Pancreas (tissue), 10 donors: Measurements from ENCODE around the gene EIF2S3. TPM values are rescaled to one million over a fixed set of nuclear protein-coding genes. Genes with fewer than 3 reads are reported as not detected.
"Not testable (repeated sequence)": the region's sequence is repeated elsewhere in the genome, so short reads cannot be mapped to it uniquely, and the experiment has no call there.

Experiments used
- ATAC-seq, 4 donors: fragments of 200-7000 bp; cut with Tn5 transposase; one replicate each; pipeline versions ENCODE4 v1.8.0 to v1.9.1; 2020; ENCODE audit warnings: mild to moderate bottlenecking in 4 of 4, moderate library complexity in 4 of 4
- DNase-seq, 6 donors: peaks; one replicate each; pipeline ENCODE4 v3.0.0-alpha.2; 2020
- FAIRE-seq: peaks from 2 replicates; lab custom pipeline; 2012; peaks lifted over from hg19 to GRCh38; lab: Jason Lieb, UNC
- H3K27ac ChIP-seq, 4 donors: fragments of 200-600 bp; sonication (generic); 1 replicate in 3 of 4; 2 replicates in 1 of 4; pipeline versions ENCODE4 v1.5.0 to v1.8.0; 2020
- H3K27me3 ChIP-seq, 4 donors: fragments of 200-600 bp; one replicate each; pipeline ENCODE4 v1.8.0; 2021
- H3K36me3 ChIP-seq, 3 donors: fragments of 200-600 bp; sonication (generic) in 1 of 3; one replicate each; pipeline versions ENCODE4 v1.5.0 to v1.8.0; 2020 to 2021
- H3K4me1 ChIP-seq, 3 donors: fragments of 200-600 bp; one replicate each; pipeline ENCODE4 v1.8.0; 2021
- H3K4me3 ChIP-seq, 4 donors: fragments of 200-600 bp; sonication (generic) in 2 of 4; one replicate each; pipeline versions ENCODE4 v1.5.0 to v1.8.0; 2020 to 2021
- H3K9me3 ChIP-seq, 4 donors: fragments of 200-600 bp; one replicate each; pipeline ENCODE4 v1.8.0; 2021
- CTCF ChIP-seq, 4 donors: fragments of 200-600 bp; sonication (generic) in 3 of 4; IDR thresholded peaks; one replicate each; pipeline versions ENCODE4 v1.5.0 to v1.8.0; 2021; ENCODE audit warnings: antibody characterized with exemption in 4 of 4
- WGBS, 2 donors: extraction: QIAGEN DNeasy Blood & Tissue Kit; methylation state at CpG; one replicate each; pipeline ENCODE4 v1.1.7; 2013; 5-methylcytosine and 5-hydroxymethylcytosine counted together
- intact Hi-C, 3 donors: fragments of 100-400 bp; cut with DNase I; formaldehyde crosslinking; loops; one replicate each; pipeline versions ENCODE4 v1.11.1 to v1.14.2; 2022
- polyA plus RNA-seq, 2 donors: library from polyadenylated mRNA; stranded (reverse); fragments of 200-250 nt; gene quantifications; one replicate each; pipeline ENCODE4 v1.2.3, GENCODE V29; 2013
- total RNA-seq, 6 donors: library from RNA; stranded (reverse); fragmentation: NEBNext Ultra II Directional in 4 of 6; extraction: Animal tissue kit (Norgen Biotek cat#: 25700) in 4 of 6; gene quantifications; one replicate each; pipeline versions ENCODE4 v1.2.1 to v1.2.4, GENCODE V29; 2021 to 2023
- donor health status: healthy with polysubstance abuse.
- donor health status: DM: no; HTN: no; CAD: no; lungs with moderate emphysema.
- donor health status: DM: no; HTN: no; CAD: no.
- donor health status: control.
- donor health status: control.
- donor health status: Bipolar disorder and iron deficiency.
- donor health status: DM: yes; HTN: yes; CAD: no.
- donor health status: DM: no; HTN: no; CAD: no.
- donor health status: DM: no; HTN: no; CAD: no.
- donor health status: DM: yes; HTN: yes; CAD: no.

EIF2S3 gene
- total and polyA plus RNA-seq, 8 donors = 40.0 to 139 (median 108) TPM

- DNase-seq (no peak), ATAC-seq (no peak), FAIRE-seq (no peak)
- no peak overlapping the region for H3K27ac ChIP-seq
- H3K27me3 ChIP-seq = peaks cover 0 to 10% (median 0%) of the 10 kb centered on the region in 4 donors
- no peak for TF ChIP-seq CTCF (IDR thresholded peaks at IDR 0.05)
- 56 to 61% methylated on average over 4 of the region's 4 CpGs for WGBS, 2 donors
- H3K9me3 ChIP-seq = no peaks in the 10 kb centered on the region
- H3K36me3 ChIP-seq = no peaks in the 10 kb centered on the region
- no peaks in the 10 kb centered on the region for H3K4me1 ChIP-seq
- H3K4me3 ChIP-seq = no peak overlapping the region
- intact Hi-C loops = no loop called here
Observed at GRCh38 chrX:24037729-24038128, 17.0 kb upstream of the EIF2S3 start.

- FAIRE-seq = peak; percentile 99
- ATAC-seq, intact Hi-C loops: not testable (repeated sequence)
Observed at GRCh38 chrX:24046060-24046459, 8.7 kb upstream of the EIF2S3 start.

GRCh38 chrX:24049643-24050042 is 5.1 kb upstream of the EIF2S3 start:
- peak in 1 of 6 donors; percentile 55 for DNase-seq
- FAIRE-seq, H3K9me3 ChIP-seq, H3K36me3 ChIP-seq, ATAC-seq, H3K4me3 ChIP-seq, H3K27me3 ChIP-seq, intact Hi-C loops, H3K4me1 ChIP-seq, H3K27ac ChIP-seq: not testable (repeated sequence)
- WGBS, 2 donors = 93 to 95% methylated on average over 22 to 23 of the region's 24 CpGs

More at GRCh38 chrX:24046060-24046459, 8.7 kb upstream of the EIF2S3 start:
- H3K36me3 ChIP-seq, H3K27ac ChIP-seq, H3K4me1 ChIP-seq, DNase-seq, H3K9me3 ChIP-seq, H3K4me3 ChIP-seq, H3K27me3 ChIP-seq: not testable (repeated sequence)

- H3K4me3 ChIP-seq, H3K4me1 ChIP-seq, intact Hi-C loops, H3K27ac ChIP-seq, DNase-seq, FAIRE-seq, H3K36me3 ChIP-seq, H3K9me3 ChIP-seq, ATAC-seq, H3K27me3 ChIP-seq: not testable (repeated sequence)
- 76 to 80% methylated on average over 26 of the region's 26 CpGs for WGBS, 2 donors
Observed at GRCh38 chrX:24050522-24051318, 4.0 kb upstream of the EIF2S3 start.

GRCh38 chrX:24055043-24055356 is 244 bp downstream of the EIF2S3 start:
- Histone ChIP-seq H3K9me3 (no peaks in the 10 kb centered on the region), H3K36me3 (peaks cover 0 to 26% (median 0%) of the 10 kb centered on the region in 3 donors), H3K4me1 (peaks cover 0 to 13% (median 0%) of the 10 kb centered on the region in 3 donors), H3K27me3 (no peaks in the 10 kb centered on the region), H3K4me3 (peak overlapping the region in 2 of 4 donors; percentile 62 to 95), H3K27ac (peak overlapping the region; percentile 89 to 94 (median 92))
- DNase-seq (no peak), FAIRE-seq (no peak), ATAC-seq (peak; percentile 5 to 34 (median 24))
- 0 to 11% methylated on average over 14 of the region's 14 CpGs for WGBS, 2 donors
- TF ChIP-seq CTCF (IDR thresholded peaks at IDR 0.05) = no peak
- intact Hi-C loops = no loop called here

- H3K27me3 ChIP-seq = no peaks in the 10 kb centered on the region
- peaks cover 0 to 78% (median 11%) of the 10 kb centered on the region in 3 donors for H3K36me3 ChIP-seq
- ATAC-seq = no peak
- no peak for TF ChIP-seq CTCF (IDR thresholded peaks at IDR 0.05)
- peaks cover 0 to 3% (median 0%) of the 10 kb centered on the region in 3 donors for H3K4me1 ChIP-seq
- no peak overlapping the region for H3K4me3 ChIP-seq
- intact Hi-C loops = no loop called here
- no peak for DNase-seq
- 76 to 92% methylated on average over 6 of the region's 6 CpGs for WGBS, 2 donors
- no peak for FAIRE-seq
- no peaks in the 10 kb centered on the region for H3K9me3 ChIP-seq
- H3K27ac ChIP-seq = no peak overlapping the region
Observed at GRCh38 chrX:24063488-24063887, 8.7 kb downstream of the EIF2S3 start.
